ENCODE measurements around the gene DGAT2L6.

The DGAT2L6 gene

GRCh38 chrX:70169281-70169680 lies 8.0 kb upstream of the DGAT2L6 start:
- H3K4me2 ChIP-seq (ENCODE audit: low read length): no peak overlapping the region
- no peaks in the 10 kb centered on the region for H3K9me2 ChIP-seq (ENCODE audit: low read depth, low read length)
- H3K79me2 ChIP-seq (ENCODE audit: insufficient read depth, low read length): no peaks in the 10 kb centered on the region
- peaks cover 11% of the 10 kb centered on the region for H3K4me1 ChIP-seq (ENCODE audit: insufficient read depth, low read length, severe bottlenecking)
- no peak overlapping the region for H3K27ac ChIP-seq (ENCODE audit: low read depth, low read length, poor library complexity, severe bottlenecking)
- no peak overlapping the region for H3K4me3 ChIP-seq (ENCODE audit: low read depth, low read length, poor library complexity, severe bottlenecking)
- H3K36me3 ChIP-seq (ENCODE audit: insufficient read depth, low read length): no peaks in the 10 kb centered on the region
- TF ChIP-seq EZH2 (IDR thresholded peaks at IDR 0.05; ENCODE audit: borderline replicate concordance, low read length) (no peak), CTCF (IDR thresholded peaks at IDR 0.05; ENCODE audit: low read length) (no peak)
- no peaks in the 10 kb centered on the region for H3K9me3 ChIP-seq (ENCODE audit: low read length)
- H3K27me3 ChIP-seq (ENCODE audit: insufficient read depth, low read length): no peaks in the 10 kb centered on the region
- no peak overlapping the region for H3K9ac ChIP-seq (ENCODE audit: low read length)
- no peaks in the 10 kb centered on the region for H3F3A ChIP-seq (ENCODE audit: insufficient read depth, low read length)
- no peak overlapping the region for H2AFZ ChIP-seq (ENCODE audit: low read length)
- no peaks in the 10 kb centered on the region for H4K20me1 ChIP-seq (ENCODE audit: insufficient read depth, low read length)

GRCh38 chrX:70171624-70172023 lies 5.7 kb upstream of the DGAT2L6 start:
- Histone ChIP-seq H3K36me3 (ENCODE audit: insufficient read depth, low read length) (no peaks in the 10 kb centered on the region), H3K9ac (ENCODE audit: low read length) (no peak overlapping the region)
- no peak for TF ChIP-seq EZH2 (IDR thresholded peaks at IDR 0.05; ENCODE audit: borderline replicate concordance, low read length)
- TF ChIP-seq CTCF (IDR thresholded peaks at IDR 0.05; ENCODE audit: low read length): no peak

GRCh38 chrX:70172221-70172620 lies 5.1 kb upstream of the DGAT2L6 start:
- Histone ChIP-seq H3K9me3 (ENCODE audit: low read length) (no peaks in the 10 kb centered on the region), H3K9ac (ENCODE audit: low read length) (no peak overlapping the region), H3K4me3 (ENCODE audit: low read depth, low read length, poor library complexity, severe bottlenecking) (no peak overlapping the region), H3K36me3 (ENCODE audit: insufficient read depth, low read length) (no peaks in the 10 kb centered on the region), H3K79me2 (ENCODE audit: insufficient read depth, low read length) (no peaks in the 10 kb centered on the region), H4K20me1 (ENCODE audit: insufficient read depth, low read length) (no peaks in the 10 kb centered on the region), H3K4me1 (ENCODE audit: insufficient read depth, low read length, severe bottlenecking) (peaks cover 22% of the 10 kb centered on the region), H2AFZ (ENCODE audit: low read length) (no peak overlapping the region), H3K27ac (ENCODE audit: low read depth, low read length, poor library complexity, severe bottlenecking) (no peak overlapping the region), H3K9me2 (ENCODE audit: low read depth, low read length) (no peaks in the 10 kb centered on the region), H3F3A (ENCODE audit: insufficient read depth, low read length) (no peaks in the 10 kb centered on the region), H3K27me3 (ENCODE audit: insufficient read depth, low read length) (no peaks in the 10 kb centered on the region), H3K4me2 (ENCODE audit: low read length) (no peak overlapping the region)
- no peak for TF ChIP-seq CTCF (IDR thresholded peaks at IDR 0.05; ENCODE audit: low read length)
- TF ChIP-seq EZH2 (IDR thresholded peaks at IDR 0.05; ENCODE audit: borderline replicate concordance, low read length): no peak

More at GRCh38 chrX:70171624-70172023, 5.7 kb upstream of the DGAT2L6 start:
- H3K9me2 ChIP-seq (ENCODE audit: low read depth, low read length): no peaks in the 10 kb centered on the region
- no peaks in the 10 kb centered on the region for H3K27me3 ChIP-seq (ENCODE audit: insufficient read depth, low read length)
- H2AFZ ChIP-seq (ENCODE audit: low read length): no peak overlapping the region
- no peaks in the 10 kb centered on the region for H3K79me2 ChIP-seq (ENCODE audit: insufficient read depth, low read length)
- no peak overlapping the region for H3K27ac ChIP-seq (ENCODE audit: low read depth, low read length, poor library complexity, severe bottlenecking)
- H3K9me3 ChIP-seq (ENCODE audit: low read length): no peaks in the 10 kb centered on the region
- H4K20me1 ChIP-seq (ENCODE audit: insufficient read depth, low read length): no peaks in the 10 kb centered on the region
- H3K4me1 ChIP-seq (ENCODE audit: insufficient read depth, low read length, severe bottlenecking): peaks cover 16% of the 10 kb centered on the region
- no peak overlapping the region for H3K4me3 ChIP-seq (ENCODE audit: low read depth, low read length, poor library complexity, severe bottlenecking)
- H3F3A ChIP-seq (ENCODE audit: insufficient read depth, low read length): no peaks in the 10 kb centered on the region
- H3K4me2 ChIP-seq (ENCODE audit: low read length): no peak overlapping the region
